Lower lobe of right lung (tissue), 2 donors: ENCODE measurements around the gene PIKFYVE. TPM values are rescaled to one million over a fixed set of nuclear protein-coding genes. Genes with fewer than 3 reads are reported as not detected.

Experiments
- ATAC-seq, 2 donors: fragments of 200-7000 bp; cut with Tn5 transposase; one replicate each; pipeline ENCODE4 v1.9.1; 2020 to 2022; ENCODE audit warnings: mild to moderate bottlenecking in 2 of 2, moderate library complexity in 2 of 2
- DNase-seq: peaks from one replicate; pipeline ENCODE4 v3.0.0-alpha.2; 2020
- H3K27ac ChIP-seq: fragments of 200-600 bp; one replicate; pipeline ENCODE4 v1.8.0; 2022
- H3K27me3 ChIP-seq: fragments of 200-600 bp; one replicate; pipeline ENCODE4 v1.8.0; 2022; ENCODE audit warnings: low read depth
- H3K36me3 ChIP-seq: fragments of 200-600 bp; one replicate; pipeline ENCODE4 v1.8.0; 2022; ENCODE audit warnings: mild to moderate bottlenecking
- H3K4me1 ChIP-seq: fragments of 200-600 bp; one replicate; pipeline ENCODE4 v1.8.0; 2022
- H3K4me3 ChIP-seq: fragments of 200-600 bp; one replicate; pipeline ENCODE4 v1.8.0; 2022; ENCODE audit warnings: mild to moderate bottlenecking
- H3K9me3 ChIP-seq: fragments of 200-600 bp; one replicate; pipeline ENCODE4 v1.8.0; 2022
- CTCF ChIP-seq: fragments of 200-600 bp; IDR thresholded peaks from one replicate; pipeline ENCODE4 v1.8.0; 2022; ENCODE audit warnings: antibody characterized with exemption, mild to moderate bottlenecking
- intact Hi-C: fragments of 100-400 bp; cut with DNase I; formaldehyde crosslinking; loops from one replicate; pipeline ENCODE4 v1.11.0; 2022
- total RNA-seq: library from RNA; stranded (reverse); fragmentation: NEBNext Ultra II Directional; extraction: Animal tissue kit (Norgen Biotek cat#: 25700); gene quantifications from one replicate; pipeline ENCODE4 v1.2.1, GENCODE V29; 2021
- donor health status: DM: no; HTN: yes; CAD: no; lungs with severe emphysema.

Gene PIKFYVE
- total RNA-seq, 1 donor from 2014 or later, result 27.8 TPM

- no peak for DNase-seq
- no peak for TF ChIP-seq CTCF
- Histone ChIP-seq H3K27me3 (no peaks in the 10 kb centered on the region), H3K36me3 (no peaks in the 10 kb centered on the region), H3K27ac (no peak overlapping the region), H3K9me3 (peaks cover 4% of the 10 kb centered on the region), H3K4me3 (no peak overlapping the region), H3K4me1 (no peaks in the 10 kb centered on the region)
- intact Hi-C loops, result no loop called here
- ATAC-seq, result no peak
These were observed 37.6 kb upstream of the PIKFYVE start for GRCh38 chr2:208228476-208228875.

- Histone ChIP-seq H3K36me3 (peaks cover 44% of the 10 kb centered on the region), H3K27ac (no peak overlapping the region), H3K4me3 (no peak overlapping the region), H3K27me3 (no peaks in the 10 kb centered on the region), H3K4me1 (no peaks in the 10 kb centered on the region), H3K9me3 (peaks cover 4% of the 10 kb centered on the region)
- DNase-seq (no peak), ATAC-seq (no peak)
- intact Hi-C loops, result no loop called here
- no peak for TF ChIP-seq CTCF
These were observed 31.3 kb upstream of the PIKFYVE start for GRCh38 chr2:208234786-208235185.

GRCh38 chr2:208235860-208236259, 30.2 kb upstream of the PIKFYVE start:
- Histone ChIP-seq H3K9me3 (peaks cover 4% of the 10 kb centered on the region), H3K27me3 (no peaks in the 10 kb centered on the region), H3K4me1 (no peaks in the 10 kb centered on the region), H3K27ac (no peak overlapping the region), H3K36me3 (peaks cover 54% of the 10 kb centered on the region), H3K4me3 (no peak overlapping the region)
- DNase-seq (no peak), ATAC-seq (no peak)
- intact Hi-C loops, result no loop called here
- no peak for TF ChIP-seq CTCF

- Histone ChIP-seq H3K4me1 (no peaks in the 10 kb centered on the region), H3K9me3 (no peaks in the 10 kb centered on the region), H3K27ac (no peak overlapping the region), H3K4me3 (no peak overlapping the region), H3K36me3 (peaks cover 92% of the 10 kb centered on the region), H3K27me3 (no peaks in the 10 kb centered on the region)
- ATAC-seq, result no peak
- TF ChIP-seq CTCF, result no peak
- no peak for DNase-seq
- intact Hi-C loops, result no loop called here
These were observed 26.1 kb upstream of the PIKFYVE start for GRCh38 chr2:208239770-208240493.

- intact Hi-C loops, result no loop called here
- TF ChIP-seq CTCF, result no peak
- Histone ChIP-seq H3K4me1 (no peaks in the 10 kb centered on the region), H3K9me3 (no peaks in the 10 kb centered on the region), H3K4me3 (no peak overlapping the region), H3K36me3 (peaks cover 95% of the 10 kb centered on the region), H3K27me3 (no peaks in the 10 kb centered on the region), H3K27ac (no peak overlapping the region)
- ATAC-seq (no peak), DNase-seq (no peak)
These were observed 25.3 kb upstream of the PIKFYVE start for GRCh38 chr2:208240619-208241209.
